ENCODE measurements around the gene PRRT1.
"Not testable (repeated sequence)": the region's sequence is repeated elsewhere in the genome, so short reads cannot be mapped to it uniquely, and the experiment has no call there.

PRRT1 gene

DNA sequence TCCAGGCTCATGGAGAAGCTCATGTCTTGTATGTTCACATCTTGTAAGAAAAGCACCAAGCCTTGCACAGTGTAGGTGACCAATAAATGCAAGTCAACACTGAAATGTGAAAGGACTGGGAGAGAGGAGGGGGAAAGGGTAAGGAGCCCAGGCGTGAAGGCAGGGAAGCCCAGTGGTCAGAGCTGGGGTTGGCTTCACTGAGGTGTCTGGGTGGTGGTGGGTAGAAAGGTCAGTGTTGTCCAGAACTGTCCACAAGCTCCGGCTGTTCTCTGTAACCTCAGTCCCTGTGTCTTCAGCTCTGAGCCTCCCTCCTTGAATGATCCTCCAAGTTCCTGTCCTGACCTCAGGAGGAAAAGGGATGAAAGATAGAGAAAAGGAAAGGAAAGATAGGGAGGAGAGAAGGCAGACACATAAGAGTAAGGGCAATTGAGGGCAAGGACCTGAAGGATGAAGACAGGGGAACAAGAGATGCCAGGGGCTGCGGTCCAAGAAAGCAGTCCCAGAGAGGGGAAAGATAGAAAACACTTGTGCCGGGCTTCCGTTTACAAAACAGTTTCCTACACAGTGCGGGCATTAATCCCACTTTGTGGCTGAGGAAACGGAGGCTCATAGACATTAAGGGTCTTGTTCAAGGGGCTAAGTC is 40.2 kb downstream of the PRRT1 start:
- FAIRE-seq (no peak), DNase-seq (ENCODE audit: insufficient read length, low spot score) (no peak)
- TF ChIP-seq POLR2AphosphoS5 (IDR thresholded peaks at IDR 0.05; ENCODE audit: low read depth, low read length): no peak
- no peak for TF ChIP-seq SPI1 (IDR thresholded peaks at IDR 0.05; ENCODE audit: low read depth, low read length)
- TF ChIP-seq POLR2A (IDR thresholded peaks at IDR 0.05; ENCODE audit: low read depth, low read length): no peak

DNA sequence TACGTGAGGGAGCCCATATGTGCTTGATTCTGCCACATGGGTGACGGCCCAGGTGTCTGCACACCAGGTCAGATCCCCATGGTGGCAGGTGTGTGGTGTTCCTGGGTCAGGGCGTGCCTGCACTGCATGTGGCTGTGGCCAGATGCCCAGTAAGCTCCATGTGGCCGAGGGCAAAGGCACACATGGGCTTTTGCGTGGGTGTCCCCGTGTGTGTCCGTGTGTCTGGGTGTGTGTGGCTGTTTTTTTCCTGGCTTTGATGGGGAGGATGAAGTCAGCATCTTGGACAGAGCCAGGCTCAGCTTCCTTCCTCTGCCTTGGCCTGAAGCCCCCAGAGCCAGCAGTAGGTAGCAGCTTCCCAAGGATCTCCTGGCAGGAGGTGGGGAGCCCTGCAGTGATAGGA is 41.1 kb downstream of the PRRT1 start:
- DNase-seq (ENCODE audit: insufficient read length, low spot score): no peak
- FAIRE-seq: no peak
- TF ChIP-seq POLR2AphosphoS5 (IDR thresholded peaks at IDR 0.05; ENCODE audit: low read depth, low read length): peak; percentile 61; the same call in 1 of the 2 replicates
- TF ChIP-seq PAX5 (IDR thresholded peaks at IDR 0.05; ENCODE audit: insufficient read depth, low read length, severe bottlenecking): no peak

DNA sequence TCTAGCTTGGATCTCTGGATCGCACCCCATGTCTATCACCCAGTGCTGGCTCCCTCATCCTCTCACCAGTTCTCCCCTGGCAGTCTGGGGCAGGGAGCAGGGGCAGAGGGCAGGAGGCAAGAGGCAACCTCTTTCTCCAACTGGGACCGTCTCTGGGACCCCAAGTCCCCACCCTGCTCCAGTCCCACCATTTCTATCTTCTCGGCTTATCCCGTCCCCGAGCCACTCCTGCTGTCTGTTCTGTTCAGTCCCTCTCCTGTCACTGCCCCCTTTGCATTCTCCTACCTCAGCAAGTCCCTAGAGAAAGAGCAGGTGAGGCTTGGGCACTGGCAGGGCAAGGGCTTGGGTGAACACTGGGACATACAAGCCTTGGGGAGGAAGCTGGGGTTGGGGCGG is 42.0 kb downstream of the PRRT1 start:
- DNase-seq (ENCODE audit: insufficient read length, low spot score) (no peak), FAIRE-seq (no peak)
- TF ChIP-seq TAF1 (IDR thresholded peaks at IDR 0.05; ENCODE audit: low read depth, low read length) (no peak), POLR2AphosphoS5 (IDR thresholded peaks at IDR 0.05; ENCODE audit: low read depth, low read length) (no peak), POLR2A (IDR thresholded peaks at IDR 0.05; ENCODE audit: low read depth, low read length) (no peak), POU2F2 (IDR thresholded peaks at IDR 0.05; ENCODE audit: low read depth, low read length) (no peak), SPI1 (IDR thresholded peaks at IDR 0.05; ENCODE audit: low read depth, low read length) (no peak), PAX5 (IDR thresholded peaks at IDR 0.05; ENCODE audit: insufficient read depth, low read length, severe bottlenecking) (no peak)

DNA sequence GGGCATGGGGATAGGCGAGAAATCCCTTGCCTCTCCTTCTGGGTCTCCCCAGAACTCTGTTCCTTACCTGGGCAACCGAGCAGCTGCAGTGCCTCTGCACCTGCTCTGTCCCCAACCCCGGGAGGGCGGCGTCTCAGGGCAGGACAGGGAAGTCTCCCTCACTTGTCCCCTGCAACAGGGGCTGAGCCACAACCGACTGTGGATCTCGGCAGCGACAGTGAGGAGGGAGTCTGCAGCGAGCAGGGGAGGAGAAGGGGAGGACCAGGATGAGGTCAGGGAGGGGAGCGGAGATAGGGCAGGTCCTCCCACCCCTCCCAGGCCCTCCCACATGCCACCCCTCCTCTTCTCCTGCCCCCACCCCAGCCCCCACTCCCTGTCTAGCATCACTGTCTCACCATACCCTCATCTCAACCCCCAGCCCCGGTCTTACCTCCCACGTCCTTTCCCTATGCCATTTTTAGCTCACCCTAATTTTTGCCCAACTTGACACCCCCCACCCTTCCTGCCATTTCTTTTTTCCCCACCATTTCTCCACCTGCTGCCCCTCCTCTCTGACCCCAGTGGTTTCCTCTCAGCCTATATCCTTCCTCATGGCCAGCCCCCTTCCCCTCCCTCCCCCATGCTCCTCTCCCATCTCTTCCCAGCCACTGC is 42.5 kb downstream of the PRRT1 start, which contains the start of gene TNXB:
TSS of gene TNXB (minus strand) at position 225 of the 651 bp plus-strand sequence. CDS start 11,140 bp downstream, outside the sequence.
- TF ChIP-seq POU2F2 (IDR thresholded peaks at IDR 0.05; ENCODE audit: low read depth, low read length): 0 out of 2 replicates have a peak, but pooled peaks have one; percentile 24
- no peak for TF ChIP-seq TAF1 (IDR thresholded peaks at IDR 0.05; ENCODE audit: low read depth, low read length)
- no peak for TF ChIP-seq PAX5 (IDR thresholded peaks at IDR 0.05; ENCODE audit: insufficient read depth, low read length, severe bottlenecking)
- TF ChIP-seq POLR2AphosphoS5 (IDR thresholded peaks at IDR 0.05; ENCODE audit: low read depth, low read length): no peak
- TF ChIP-seq POLR2A (IDR thresholded peaks at IDR 0.05; ENCODE audit: low read depth, low read length): no peak
- FAIRE-seq (no peak), DNase-seq (ENCODE audit: insufficient read length, low spot score) (no peak)

DNA sequence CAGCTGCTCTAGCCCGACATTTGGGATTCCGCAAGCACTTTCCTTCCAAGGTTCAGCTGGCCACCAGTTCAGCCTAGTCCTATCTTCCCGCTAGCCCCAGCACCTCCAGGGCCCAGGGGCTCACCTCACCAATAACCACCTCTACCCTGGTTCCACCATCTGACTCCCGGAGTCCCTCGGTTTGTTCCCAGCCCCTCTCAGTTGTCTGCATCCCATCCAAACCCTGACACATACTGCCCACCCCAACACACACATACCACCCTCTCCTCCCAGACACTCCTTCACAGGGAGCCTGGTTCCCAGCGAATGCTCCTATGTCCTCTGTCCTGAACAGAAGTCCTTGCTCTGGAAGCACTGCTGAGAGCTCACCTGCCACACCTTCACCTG is 43.0 kb downstream of the PRRT1 start:
- TF ChIP-seq PAX5 (IDR thresholded peaks at IDR 0.05; ENCODE audit: insufficient read depth, low read length, severe bottlenecking) (no peak), POLR2A (IDR thresholded peaks at IDR 0.05; ENCODE audit: low read depth, low read length) (no peak), POU2F2 (IDR thresholded peaks at IDR 0.05; ENCODE audit: low read depth, low read length) (no peak), POLR2AphosphoS5 (IDR thresholded peaks at IDR 0.05; ENCODE audit: low read depth, low read length) (no peak), TAF1 (IDR thresholded peaks at IDR 0.05; ENCODE audit: low read depth, low read length) (no peak), SPI1 (IDR thresholded peaks at IDR 0.05; ENCODE audit: low read depth, low read length) (no peak)
- DNase-seq (ENCODE audit: insufficient read length, low spot score) (no peak), FAIRE-seq (no peak)

DNA sequence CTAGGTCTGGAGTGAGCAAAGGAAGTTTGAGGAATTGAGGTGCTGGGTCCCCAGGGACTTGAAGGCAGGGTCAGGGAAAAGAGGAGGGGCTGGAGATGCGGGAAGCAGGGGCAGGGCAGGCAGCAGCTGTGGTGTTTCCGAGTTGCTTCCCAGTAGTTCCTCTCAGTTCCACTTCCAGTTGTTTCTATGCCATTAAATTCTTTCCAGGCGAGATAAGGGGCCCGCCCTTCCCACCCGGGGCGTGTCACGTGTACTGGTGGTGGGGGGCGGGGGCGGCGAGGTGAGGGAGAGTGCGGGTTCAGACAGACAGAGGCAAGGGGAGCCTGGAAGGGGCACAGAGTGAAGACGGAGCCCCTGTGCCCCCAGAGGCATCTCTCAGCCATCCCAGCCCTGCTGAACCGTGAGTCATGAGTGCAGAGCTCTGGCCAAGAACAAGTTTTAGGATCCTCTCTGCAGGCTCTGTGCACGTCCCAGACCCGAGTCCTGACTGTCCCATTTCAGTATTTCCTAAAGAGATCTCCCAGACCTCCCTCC is 43.6 kb downstream of the PRRT1 start:
- DNase-seq (ENCODE audit: insufficient read length, low spot score) (no peak), FAIRE-seq (no peak)
- no peak for TF ChIP-seq POLR2A (IDR thresholded peaks at IDR 0.05; ENCODE audit: low read depth, low read length)
- TF ChIP-seq PAX5 (IDR thresholded peaks at IDR 0.05; ENCODE audit: insufficient read depth, low read length, severe bottlenecking): no peak
- no peak for TF ChIP-seq POU2F2 (IDR thresholded peaks at IDR 0.05; ENCODE audit: low read depth, low read length)
- no peak for TF ChIP-seq SPI1 (IDR thresholded peaks at IDR 0.05; ENCODE audit: low read depth, low read length)
- TF ChIP-seq TAF1 (IDR thresholded peaks at IDR 0.05; ENCODE audit: low read depth, low read length): no peak
- TF ChIP-seq POLR2AphosphoS5 (IDR thresholded peaks at IDR 0.05; ENCODE audit: low read depth, low read length): no peak

DNA sequence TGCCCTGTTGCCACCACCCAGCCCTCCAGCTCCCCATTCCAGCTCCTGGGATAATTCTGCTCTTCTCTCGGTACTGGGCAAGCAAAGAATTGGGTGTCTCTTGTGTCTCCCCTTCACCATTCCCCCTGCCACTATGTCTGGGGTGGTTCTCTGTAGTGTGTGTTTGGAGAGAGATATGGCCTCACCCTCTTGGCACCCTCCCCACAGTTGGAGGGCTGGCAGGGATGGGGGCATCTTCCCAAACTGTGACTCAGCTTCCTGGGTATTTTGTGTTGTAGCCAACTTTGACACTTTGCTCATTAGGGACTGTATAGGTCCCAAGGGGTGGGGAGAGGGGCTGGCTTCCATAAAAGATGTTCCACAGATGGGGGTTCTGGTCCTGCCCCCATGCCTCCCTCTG is 44.3 kb downstream of the PRRT1 start:
- FAIRE-seq (no peak), DNase-seq (ENCODE audit: insufficient read length, low spot score) (no peak)
- TF ChIP-seq PAX5 (IDR thresholded peaks at IDR 0.05; ENCODE audit: insufficient read depth, low read length, severe bottlenecking) (no peak), SPI1 (IDR thresholded peaks at IDR 0.05; ENCODE audit: low read depth, low read length) (no peak), POU2F2 (IDR thresholded peaks at IDR 0.05; ENCODE audit: low read depth, low read length) (no peak), TAF1 (IDR thresholded peaks at IDR 0.05; ENCODE audit: low read depth, low read length) (no peak), POLR2AphosphoS5 (IDR thresholded peaks at IDR 0.05; ENCODE audit: low read depth, low read length) (no peak), POLR2A (IDR thresholded peaks at IDR 0.05; ENCODE audit: low read depth, low read length) (no peak)

DNA sequence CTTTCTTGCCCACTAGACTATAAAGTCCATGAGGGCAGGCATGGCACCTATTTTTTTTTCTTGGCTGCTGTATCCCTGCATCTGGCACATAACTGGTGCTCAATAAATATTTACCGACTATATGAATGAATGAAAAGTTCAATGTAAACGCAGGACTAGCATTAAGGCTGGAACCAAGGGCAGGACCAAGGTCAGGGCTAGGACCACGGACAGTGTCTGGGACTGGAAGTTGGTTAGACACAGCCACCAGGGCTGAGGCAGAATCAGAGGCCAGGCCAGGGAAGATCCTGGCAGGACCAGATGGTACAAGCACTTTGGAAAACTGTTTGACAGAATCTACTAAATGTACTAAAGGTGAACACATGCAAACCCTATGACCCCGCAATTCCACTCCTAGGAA is 46.3 kb downstream of the PRRT1 start:
- TF ChIP-seq PAX5 (IDR thresholded peaks at IDR 0.05; ENCODE audit: insufficient read depth, low read length, severe bottlenecking): no peak
- TF ChIP-seq POLR2AphosphoS5 (IDR thresholded peaks at IDR 0.05; ENCODE audit: low read depth, low read length): no peak
- TF ChIP-seq SPI1 (IDR thresholded peaks at IDR 0.05; ENCODE audit: low read depth, low read length): no peak
- no peak for TF ChIP-seq POU2F2 (IDR thresholded peaks at IDR 0.05; ENCODE audit: low read depth, low read length)
- TF ChIP-seq TAF1 (IDR thresholded peaks at IDR 0.05; ENCODE audit: low read depth, low read length): no peak
- TF ChIP-seq POLR2A (IDR thresholded peaks at IDR 0.05; ENCODE audit: low read depth, low read length): no peak
- no peak for FAIRE-seq
- DNase-seq (ENCODE audit: insufficient read length, low spot score): no peak

DNA sequence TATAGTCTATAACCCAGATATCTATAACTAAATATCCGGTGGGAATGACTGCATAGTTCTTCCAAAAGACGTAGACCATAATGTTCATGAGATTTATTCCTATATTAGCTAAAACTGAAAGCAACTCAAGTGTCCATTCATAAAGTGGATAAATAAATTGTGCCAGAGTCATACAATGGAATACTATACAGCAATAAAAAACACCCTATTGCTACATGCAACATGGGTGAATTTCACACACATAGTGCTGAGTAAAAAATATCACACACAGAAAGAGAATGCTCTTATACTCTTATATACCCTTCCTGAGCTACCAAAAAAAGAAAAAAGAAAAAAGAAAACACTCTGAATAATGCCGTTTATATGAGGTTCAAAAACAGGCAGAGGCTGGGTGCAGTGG is 49.5 kb downstream of the PRRT1 start:
- FAIRE-seq (no peak), DNase-seq (ENCODE audit: insufficient read length, low spot score) (no peak)

DNA sequence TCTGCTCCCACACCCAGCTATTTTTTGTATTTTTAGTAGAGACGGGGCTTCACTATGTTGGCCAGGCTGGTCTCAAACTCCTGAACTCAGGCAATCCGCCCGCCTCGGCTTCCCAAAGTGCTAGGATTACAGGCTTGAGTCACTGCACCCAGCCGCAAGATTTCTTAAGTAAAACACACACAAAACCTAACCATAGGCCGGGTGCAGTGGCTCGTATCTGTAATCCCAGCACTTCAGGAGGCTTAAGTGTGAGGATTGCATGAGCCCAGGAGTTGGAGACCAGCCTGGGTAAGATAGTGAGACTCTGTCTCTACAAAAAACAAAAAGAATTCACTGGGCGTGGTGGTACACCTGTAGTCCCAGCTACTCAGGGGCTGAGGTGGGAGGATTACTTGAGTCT is 51.5 kb downstream of the PRRT1 start:
- DNase-seq (ENCODE audit: insufficient read length, low spot score); FAIRE-seq: not testable (repeated sequence)

More for the DNA sequence above, 49.5 kb downstream of the PRRT1 start:
- TF ChIP-seq POU2F2 (IDR thresholded peaks at IDR 0.05; ENCODE audit: low read depth, low read length): no peak
